Fibroblast of villous mesenchyme (primary cell): ENCODE data around the gene RNF186. TPM values are rescaled to one million over a fixed set of nuclear protein-coding genes. Genes with fewer than 3 reads are reported as not detected.

Experiments
- DNase-seq: peaks from one replicate; pipeline ENCODE4 v3.0.0-alpha.2; 2010; ENCODE audit warnings: low read depth
- H3K4me3 ChIP-seq: 2 replicates; pipeline ENCODE4 v1.5.1; 2011; ENCODE audit warnings: low read depth, mild to moderate bottlenecking, low read length
- total RNA-seq: library from RNA; depleted of rRNA; stranded (reverse); fragments of >200 nt; gene quantifications from 2 replicates; pipeline ENCODE4 v1.2.3, GENCODE V29; 2012
- TF ChIP-seq, protein P1 (sequence below): IDR thresholded peaks from 2 replicates; pipeline ENCODE4 v1.5.1; 2012; ENCODE audit warnings: low read depth, mild to moderate bottlenecking, low read length; ENCODE audit not compliant: insufficient read depth

RNF186 gene
- total RNA-seq, 1 donor, result not detected

DNA sequence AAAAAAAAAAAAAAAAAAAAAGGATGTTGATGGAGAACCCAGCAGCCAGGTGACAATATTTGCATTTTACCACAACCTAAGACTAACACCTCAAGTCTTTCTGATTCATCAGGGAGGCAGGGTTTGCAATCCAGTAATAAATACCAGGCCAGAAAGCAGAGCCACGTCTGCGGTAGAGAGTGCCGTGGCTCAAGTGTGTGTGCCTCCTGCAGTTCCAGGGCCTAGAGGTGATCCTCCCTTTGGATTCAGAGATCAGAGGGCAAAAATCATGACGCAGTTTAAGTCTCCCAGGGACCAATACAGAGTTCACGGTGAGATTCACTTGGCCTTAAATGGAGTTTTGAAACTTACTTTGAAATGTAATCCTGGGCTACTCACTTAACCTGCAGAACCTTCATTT lies 50.2 kb downstream of the RNF186 start:
- H3K4me3 ChIP-seq, result no peak overlapping the region
- TF ChIP-seq, protein P1, sequence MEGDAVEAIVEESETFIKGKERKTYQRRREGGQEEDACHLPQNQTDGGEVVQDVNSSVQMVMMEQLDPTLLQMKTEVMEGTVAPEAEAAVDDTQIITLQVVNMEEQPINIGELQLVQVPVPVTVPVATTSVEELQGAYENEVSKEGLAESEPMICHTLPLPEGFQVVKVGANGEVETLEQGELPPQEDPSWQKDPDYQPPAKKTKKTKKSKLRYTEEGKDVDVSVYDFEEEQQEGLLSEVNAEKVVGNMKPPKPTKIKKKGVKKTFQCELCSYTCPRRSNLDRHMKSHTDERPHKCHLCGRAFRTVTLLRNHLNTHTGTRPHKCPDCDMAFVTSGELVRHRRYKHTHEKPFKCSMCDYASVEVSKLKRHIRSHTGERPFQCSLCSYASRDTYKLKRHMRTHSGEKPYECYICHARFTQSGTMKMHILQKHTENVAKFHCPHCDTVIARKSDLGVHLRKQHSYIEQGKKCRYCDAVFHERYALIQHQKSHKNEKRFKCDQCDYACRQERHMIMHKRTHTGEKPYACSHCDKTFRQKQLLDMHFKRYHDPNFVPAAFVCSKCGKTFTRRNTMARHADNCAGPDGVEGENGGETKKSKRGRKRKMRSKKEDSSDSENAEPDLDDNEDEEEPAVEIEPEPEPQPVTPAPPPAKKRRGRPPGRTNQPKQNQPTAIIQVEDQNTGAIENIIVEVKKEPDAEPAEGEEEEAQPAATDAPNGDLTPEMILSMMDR, result no peak
- peak; percentile 28 for DNase-seq

Other genes starting within 250 kb of the RNF186 start
- 61.3 and 90.5 TPM in 2 replicates for gene NBL1, start 171.0 kb downstream of the RNF186 start, total RNA-seq
- gene HTR6, start 150.4 kb downstream of the RNF186 start, total RNA-seq, result not detected in 2 replicates
- gene TMCO4, start 15.4 kb downstream of the RNF186 start, total RNA-seq, result 20.7 and 20.9 TPM in 2 replicates
- gene OTUD3, start 67.1 kb upstream of the RNF186 start, total RNA-seq, result 3.5 and 13.4 TPM in 2 replicates
- gene PLA2G2E, start 108.3 kb upstream of the RNF186 start, total RNA-seq, result not detected in 2 replicates
- not detected in 2 replicates for gene PLA2G2A, start 164.3 kb upstream of the RNF186 start, total RNA-seq